Measurements from ENCODE around the gene LCLAT1. TPM values are rescaled to one million over a fixed set of nuclear protein-coding genes. Genes with fewer than 3 reads are reported as not detected.

The LCLAT1 gene
- total RNA-seq, 4 donors from 2014 or later = 25.3 to 55.4 (median 43.1) TPM

DNA sequence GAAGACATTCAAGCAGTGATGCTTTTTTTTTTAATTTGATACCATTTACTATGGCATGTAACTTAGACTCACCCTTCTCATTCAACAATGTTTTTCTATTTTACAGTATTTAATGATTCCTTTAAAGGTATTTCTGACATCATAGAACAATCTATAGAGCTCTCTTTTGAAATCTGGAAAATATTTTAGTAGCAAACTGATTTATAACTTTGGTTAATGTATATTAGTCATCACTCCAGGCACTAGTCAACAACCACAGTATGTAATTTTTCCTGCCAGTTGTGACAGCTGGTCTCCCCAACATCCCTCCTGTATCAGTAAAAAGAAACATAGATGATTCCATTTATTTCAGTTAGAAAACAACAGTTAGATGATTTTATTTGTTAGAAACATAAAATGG is 122.9 kb downstream of the LCLAT1 start:
- Histone ChIP-seq H3K27ac (no peak overlapping the region), H3K36me3 (peaks cover 0 to 5% of the 10 kb centered on the region in 2 donors), H3K27me3 (no peaks in the 10 kb centered on the region), H3K4me1 (peaks cover 0 to 9% (median 0%) of the 10 kb centered on the region in 3 donors), H3K4me3 (no peak overlapping the region), H3K9me3 (no peaks in the 10 kb centered on the region)
- ATAC-seq = no peak
- no peak for TF ChIP-seq POLR2A (IDR thresholded peaks at IDR 0.05)

GRCh38 chr2:30577151-30577550 is 130.1 kb downstream of the LCLAT1 start:
- 92 to 97% methylated on average over 3 to 4 of the region's 4 CpGs for WGBS, 2 donors (ENCODE audit: low coverage in 1 of 2)
- Histone ChIP-seq H3K4me3 (no peak overlapping the region), H3K36me3 (peaks cover 0 to 5% of the 10 kb centered on the region in 2 donors), H3K27me3 (no peaks in the 10 kb centered on the region), H3K27ac (no peak overlapping the region), H3K9me3 (no peaks in the 10 kb centered on the region), H3K4me1 (no peaks in the 10 kb centered on the region)
- TF ChIP-seq POLR2AphosphoS5 (IDR thresholded peaks at IDR 0.05) (no peak), CTCF (IDR thresholded peaks at IDR 0.05) (no peak), EP300 (IDR thresholded peaks at IDR 0.05) (no peak), POLR2A (IDR thresholded peaks at IDR 0.05) (no peak)
- ATAC-seq = no peak

DNA sequence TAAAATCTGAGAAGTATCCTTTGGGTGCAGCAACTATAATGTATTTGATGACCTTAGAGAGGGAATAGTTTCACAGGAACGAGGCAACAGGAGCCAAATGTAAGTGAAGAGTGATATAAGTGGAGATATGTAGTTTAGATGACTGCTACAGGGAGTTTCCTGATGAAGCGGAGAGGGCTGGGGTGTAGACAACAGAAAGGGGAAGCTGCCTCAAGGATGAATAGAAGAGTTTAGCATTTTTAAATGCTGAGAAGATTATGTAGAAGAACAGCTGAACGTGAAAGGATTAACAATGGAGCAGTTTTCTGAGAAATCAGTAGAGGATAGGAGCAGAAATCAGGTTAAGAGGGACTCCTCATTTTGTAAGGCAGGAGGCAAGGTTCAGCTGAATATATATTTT is 133.3 kb downstream of the LCLAT1 start:
- H3K4me3 ChIP-seq = no peak overlapping the region
- WGBS, 2 donors (ENCODE audit: low coverage in 1 of 2) = 81 to 100% methylated on average over 2 to 3 of the region's 3 CpGs
- no peaks in the 10 kb centered on the region for H3K9me3 ChIP-seq
- no peaks in the 10 kb centered on the region for H3K36me3 ChIP-seq
- ATAC-seq = no peak
- no peak overlapping the region for H3K27ac ChIP-seq
- no peaks in the 10 kb centered on the region for H3K27me3 ChIP-seq
- no peak for TF ChIP-seq POLR2AphosphoS5 (IDR thresholded peaks at IDR 0.05)
- TF ChIP-seq POLR2A (IDR thresholded peaks at IDR 0.05) = no peak
- no peak for TF ChIP-seq CTCF (IDR thresholded peaks at IDR 0.05)
- no peak for TF ChIP-seq EP300 (IDR thresholded peaks at IDR 0.05)
- H3K4me1 ChIP-seq = peaks cover 0 to 11% (median 0%) of the 10 kb centered on the region in 3 donors

- no peaks in the 10 kb centered on the region for H3K27me3 ChIP-seq
- no peaks in the 10 kb centered on the region for H3K36me3 ChIP-seq
- TF ChIP-seq EP300 (IDR thresholded peaks at IDR 0.05) (no peak), POLR2AphosphoS5 (IDR thresholded peaks at IDR 0.05) (peak; percentile 45), POLR2A (IDR thresholded peaks at IDR 0.05) (no peak), CTCF (IDR thresholded peaks at IDR 0.05) (no peak)
- no peaks in the 10 kb centered on the region for H3K9me3 ChIP-seq
- H3K4me1 ChIP-seq = peaks cover 0 to 13% (median 0%) of the 10 kb centered on the region in 3 donors
- no peak overlapping the region for H3K4me3 ChIP-seq
- 57 to 80% methylated on average over 2 of the region's 2 CpGs for WGBS, 2 donors (ENCODE audit: low coverage in 1 of 2)
- no peak overlapping the region for H3K27ac ChIP-seq
- ATAC-seq = no peak
Measured at GRCh38 chr2:30582521-30582920, 135.5 kb downstream of the LCLAT1 start.

DNA sequence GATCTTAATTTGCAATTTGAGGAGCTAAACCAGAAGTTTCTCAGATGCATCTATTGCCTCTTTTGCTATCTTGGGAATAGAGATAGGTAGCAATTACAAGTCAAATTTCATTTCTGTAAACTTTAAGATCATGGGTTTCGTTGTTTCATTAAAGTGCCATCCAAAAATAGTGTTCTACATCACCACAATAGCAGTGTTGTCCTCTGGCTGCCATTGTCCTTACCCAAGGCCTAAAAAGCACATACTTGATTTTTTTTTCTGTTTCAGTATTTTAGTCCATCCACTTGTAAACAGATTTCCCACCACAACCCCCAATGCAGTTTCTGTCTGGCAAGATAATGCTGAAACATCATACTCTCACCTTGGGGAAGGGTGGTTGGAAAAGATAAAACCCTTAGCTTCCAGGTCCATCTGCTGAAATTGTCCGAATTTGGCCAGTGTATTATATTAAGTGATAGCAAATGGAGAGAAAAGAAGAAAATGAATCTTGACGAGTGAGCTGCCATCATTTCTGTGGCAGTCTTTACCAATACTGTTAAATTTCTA is 136.2 kb downstream of the LCLAT1 start:
- 89 to 92% methylated on average over 1 to 3 of the region's 3 CpGs for WGBS, 2 donors (ENCODE audit: low coverage in 1 of 2)
- Histone ChIP-seq H3K27ac (no peak overlapping the region), H3K36me3 (no peaks in the 10 kb centered on the region), H3K4me3 (no peak overlapping the region), H3K27me3 (no peaks in the 10 kb centered on the region), H3K4me1 (peaks cover 0 to 21% (median 0%) of the 10 kb centered on the region in 3 donors), H3K9me3 (no peaks in the 10 kb centered on the region)
- no peak for ATAC-seq
- no peak for TF ChIP-seq EP300 (IDR thresholded peaks at IDR 0.05)

DNA sequence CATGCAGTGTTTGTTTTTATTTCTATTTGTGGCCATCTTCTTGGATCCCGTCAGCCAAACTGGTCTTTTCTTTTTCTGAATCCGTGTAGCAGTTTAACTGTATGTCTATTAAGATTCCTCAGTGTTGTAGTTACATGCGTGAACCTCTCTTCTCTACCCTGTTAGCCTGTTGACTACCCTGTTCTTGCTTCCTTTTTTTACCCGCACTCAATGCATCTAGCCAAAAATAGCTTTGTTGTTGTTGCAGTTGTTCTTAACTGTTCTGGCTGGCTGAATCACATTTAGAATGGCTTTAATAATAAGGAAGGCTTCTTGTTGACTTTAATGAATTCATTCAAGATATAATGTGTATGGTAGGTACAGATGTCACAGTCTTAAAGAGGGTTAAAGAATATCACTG is 137.1 kb downstream of the LCLAT1 start:
- no peaks in the 10 kb centered on the region for H3K27me3 ChIP-seq
- H3K9me3 ChIP-seq = no peaks in the 10 kb centered on the region
- peaks cover 0 to 29% (median 0%) of the 10 kb centered on the region in 3 donors for H3K4me1 ChIP-seq
- no peak overlapping the region for H3K4me3 ChIP-seq
- ATAC-seq = no peak
- WGBS, 2 donors (ENCODE audit: low coverage in 1 of 2) = 50 to 61% methylated on average over 2 to 4 of the region's 4 CpGs
- no peak overlapping the region for H3K27ac ChIP-seq
- TF ChIP-seq EP300 (IDR thresholded peaks at IDR 0.05) (no peak), POLR2AphosphoS5 (IDR thresholded peaks at IDR 0.05) (no peak), CTCF (IDR thresholded peaks at IDR 0.05) (no peak), POLR2A (IDR thresholded peaks at IDR 0.05) (no peak)
- no peaks in the 10 kb centered on the region for H3K36me3 ChIP-seq
